ENCODE results near the gene RTL10.

- TF ChIP-seq RAD21 (IDR thresholded peaks at IDR 0.05; ENCODE audit: low read length) (no peak), CTCF (conservative IDR thresholded peaks at IDR 0.05; ENCODE audit: low read depth, low read length) (no peak)
Measured at GRCh38 chr22:19874307-19875060, 19.8 kb upstream of the RTL10 start.
